Breast epithelium (tissue), 3 donors: ENCODE data around the gene NCR2.

Experiments
- CTCF ChIP-seq, 3 donors: fragments of 450-650 bp; IDR thresholded peaks; one replicate each; pipeline ENCODE4 v1.5.1; 2016 to 2017; ENCODE audit warnings: antibody characterized with exemption in 3 of 3, mild to moderate bottlenecking in 3 of 3, moderate library complexity in 3 of 3
- POLR2A ChIP-seq: fragments of 450-650 bp; IDR thresholded peaks from one replicate; pipeline ENCODE4 v1.6.1; 2016; ENCODE audit warnings: antibody characterized with exemption, mild to moderate bottlenecking, moderate library complexity
- POLR2AphosphoS5 ChIP-seq, 3 donors: sonication (generic); formaldehyde crosslinking; IDR thresholded peaks; one replicate each; pipeline ENCODE4 v1.6.1; 2017; ENCODE audit warnings: antibody characterized with exemption in 3 of 3

GRCh38 chr6:41376176-41376575 is 40.8 kb downstream of the NCR2 start:
- TF ChIP-seq CTCF (IDR thresholded peaks at IDR 0.05) (no peak), POLR2A (no peak), POLR2AphosphoS5 (IDR thresholded peaks at IDR 0.05) (no peak)
